ENCODE measurements around the gene POLR1A. TPM values are rescaled to one million over a fixed set of nuclear protein-coding genes. Genes with fewer than 3 reads are reported as not detected.

Gene POLR1A
- total and polyA plus RNA-seq, 2 experiments from 2014 or later, result 6.3 to 19.0 TPM

DNA sequence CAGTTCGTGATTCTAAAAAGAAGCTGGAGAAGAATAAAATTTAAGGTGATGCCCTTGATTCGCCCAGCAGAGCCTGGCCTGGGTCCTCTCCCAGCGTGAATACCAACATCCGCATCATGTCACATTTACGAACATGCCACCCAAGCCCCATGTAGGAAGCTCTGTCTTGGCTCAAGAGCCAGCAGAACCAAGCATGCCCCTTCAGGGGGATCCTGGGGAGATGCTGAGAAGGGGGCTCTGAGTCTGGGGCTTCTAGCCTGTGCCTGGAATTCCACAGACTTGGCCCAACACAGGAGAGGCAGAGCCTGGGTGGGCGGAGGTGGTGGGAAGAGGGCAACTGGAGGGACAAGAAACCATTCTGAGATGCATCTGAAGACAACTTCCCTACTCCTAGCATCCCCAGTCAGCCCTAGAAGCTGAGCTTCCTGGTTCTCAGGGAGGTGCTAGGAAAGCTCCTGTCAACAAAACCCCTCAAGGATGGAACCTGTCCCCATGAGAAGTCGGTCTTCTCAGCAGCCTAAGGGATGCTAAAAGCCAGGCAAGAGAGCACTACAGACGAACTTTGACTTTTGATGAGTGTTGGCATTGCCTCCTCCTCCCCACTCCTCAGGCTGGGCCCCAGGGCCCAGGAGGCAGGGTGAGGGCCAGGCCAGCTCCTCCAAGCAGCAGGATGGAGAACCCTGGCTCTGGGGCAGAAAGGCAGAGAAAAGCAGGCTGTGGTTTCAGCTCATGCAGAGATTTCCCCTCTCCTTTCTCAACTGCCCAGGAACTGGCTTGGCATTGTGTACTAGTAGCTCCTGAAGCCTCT is 57.9 kb downstream of the POLR1A start:
- DNase-seq (ENCODE audit: low spot score), result no peak
- Histone ChIP-seq H3K4me3 (no peak overlapping the region), H4K20me1 (ENCODE audit: insufficient read depth, poor library complexity, severe bottlenecking) (no peaks in the 10 kb centered on the region), H3K9me2 (replicated peaks; ENCODE audit: insufficient read depth) (no peaks in the 10 kb centered on the region), H3K27me3 (no peaks in the 10 kb centered on the region), H3K4me1 (ENCODE audit: insufficient read depth) (no peaks in the 10 kb centered on the region), H2AFZ (no peak overlapping the region), H3K4me2 (no peak overlapping the region), H3K36me3 (replicated peaks; ENCODE audit: insufficient read depth, low read depth) (no peaks in the 10 kb centered on the region), H3K9me3 (ENCODE audit: low read depth) (no peaks in the 10 kb centered on the region), H3K79me2 (no peaks in the 10 kb centered on the region), H3K27ac (no peak overlapping the region)
- no peak for TF ChIP-seq EZH2phosphoT487 (IDR thresholded peaks at IDR 0.05; ENCODE audit: low read depth, severe bottlenecking, unreplicated experiment)
- no peak for TF ChIP-seq EZH2 (IDR thresholded peaks at IDR 0.05; ENCODE audit: borderline replicate concordance)
- TF ChIP-seq, protein P1, sequence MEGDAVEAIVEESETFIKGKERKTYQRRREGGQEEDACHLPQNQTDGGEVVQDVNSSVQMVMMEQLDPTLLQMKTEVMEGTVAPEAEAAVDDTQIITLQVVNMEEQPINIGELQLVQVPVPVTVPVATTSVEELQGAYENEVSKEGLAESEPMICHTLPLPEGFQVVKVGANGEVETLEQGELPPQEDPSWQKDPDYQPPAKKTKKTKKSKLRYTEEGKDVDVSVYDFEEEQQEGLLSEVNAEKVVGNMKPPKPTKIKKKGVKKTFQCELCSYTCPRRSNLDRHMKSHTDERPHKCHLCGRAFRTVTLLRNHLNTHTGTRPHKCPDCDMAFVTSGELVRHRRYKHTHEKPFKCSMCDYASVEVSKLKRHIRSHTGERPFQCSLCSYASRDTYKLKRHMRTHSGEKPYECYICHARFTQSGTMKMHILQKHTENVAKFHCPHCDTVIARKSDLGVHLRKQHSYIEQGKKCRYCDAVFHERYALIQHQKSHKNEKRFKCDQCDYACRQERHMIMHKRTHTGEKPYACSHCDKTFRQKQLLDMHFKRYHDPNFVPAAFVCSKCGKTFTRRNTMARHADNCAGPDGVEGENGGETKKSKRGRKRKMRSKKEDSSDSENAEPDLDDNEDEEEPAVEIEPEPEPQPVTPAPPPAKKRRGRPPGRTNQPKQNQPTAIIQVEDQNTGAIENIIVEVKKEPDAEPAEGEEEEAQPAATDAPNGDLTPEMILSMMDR (IDR thresholded peaks at IDR 0.05; ENCODE audit: poor library complexity), result no peak
- 95% methylated on average over 8 of the region's 8 CpGs for WGBS (ENCODE audit: low lambda C conversion rate, missing lambda C conversion rate)

DNA sequence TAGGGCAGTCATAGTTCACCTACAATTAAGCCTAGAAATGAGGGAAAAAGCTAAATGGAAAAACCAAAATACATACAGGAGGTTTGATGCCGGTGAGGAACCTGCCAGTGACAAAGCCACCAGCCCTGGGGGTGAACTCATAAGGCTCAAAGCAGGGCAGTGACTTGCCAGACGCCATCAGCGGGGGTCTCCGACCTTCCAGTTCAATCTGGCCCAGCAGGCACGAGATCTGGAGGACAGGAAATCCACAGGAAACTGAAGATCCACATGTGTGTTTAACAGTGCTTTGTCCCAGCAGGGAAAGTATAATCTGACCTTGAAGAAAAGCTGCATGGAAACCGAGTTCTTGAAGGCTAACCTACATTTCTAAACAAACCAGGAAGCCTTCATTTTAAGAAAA is 60.1 kb downstream of the POLR1A start:
- H3K9me3 ChIP-seq (ENCODE audit: low read depth), result no peaks in the 10 kb centered on the region
- H3K9me2 ChIP-seq (replicated peaks; ENCODE audit: insufficient read depth), result no peaks in the 10 kb centered on the region
- no peaks in the 10 kb centered on the region for H4K20me1 ChIP-seq (ENCODE audit: insufficient read depth, poor library complexity, severe bottlenecking)
- H3K27me3 ChIP-seq, result no peaks in the 10 kb centered on the region
- H2AFZ ChIP-seq, result no peak overlapping the region
- 79% methylated on average over 6 of the region's 6 CpGs for WGBS (ENCODE audit: low lambda C conversion rate, missing lambda C conversion rate)
- H3K36me3 ChIP-seq (replicated peaks; ENCODE audit: insufficient read depth, low read depth), result no peaks in the 10 kb centered on the region
- no peak for TF ChIP-seq EZH2 (IDR thresholded peaks at IDR 0.05; ENCODE audit: borderline replicate concordance)
- TF ChIP-seq EZH2phosphoT487 (IDR thresholded peaks at IDR 0.05; ENCODE audit: low read depth, severe bottlenecking, unreplicated experiment), result no peak
- TF ChIP-seq, protein P1 (IDR thresholded peaks at IDR 0.05; ENCODE audit: poor library complexity), result no peak
- no peak overlapping the region for H3K27ac ChIP-seq
- no peaks in the 10 kb centered on the region for H3K79me2 ChIP-seq
- no peaks in the 10 kb centered on the region for H3K4me1 ChIP-seq (ENCODE audit: insufficient read depth)
- H3K4me2 ChIP-seq, result no peak overlapping the region
- no peak for DNase-seq (ENCODE audit: low spot score)
- H3K4me3 ChIP-seq, result no peak overlapping the region

DNA sequence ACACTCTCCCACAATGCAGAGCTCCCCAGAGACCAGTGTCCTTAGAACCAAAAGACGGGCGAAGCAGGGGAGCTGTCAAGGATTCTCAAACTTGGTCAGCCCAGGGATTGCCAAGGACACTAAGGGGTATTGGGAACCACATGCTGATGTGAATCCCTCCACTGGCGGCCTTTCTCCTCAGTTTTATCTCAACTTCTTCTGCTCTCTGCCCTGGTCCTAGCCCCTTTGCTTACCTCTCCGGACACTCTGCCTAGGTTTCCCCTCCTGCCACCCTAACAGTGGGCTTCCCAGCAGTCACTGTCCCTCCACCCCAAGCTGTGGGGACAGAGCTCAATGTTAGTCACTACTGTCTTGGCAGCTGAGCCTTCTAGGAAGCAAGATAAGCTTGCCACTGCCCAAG is 61.1 kb downstream of the POLR1A start:
- no peaks in the 10 kb centered on the region for H3K36me3 ChIP-seq (replicated peaks; ENCODE audit: insufficient read depth, low read depth)
- TF ChIP-seq, protein P1 (IDR thresholded peaks at IDR 0.05; ENCODE audit: poor library complexity), result no peak
- H3K79me2 ChIP-seq, result no peaks in the 10 kb centered on the region
- no peaks in the 10 kb centered on the region for H3K9me3 ChIP-seq (ENCODE audit: low read depth)
- no peak overlapping the region for H3K4me3 ChIP-seq
- no peak overlapping the region for H3K27ac ChIP-seq
- H3K4me2 ChIP-seq, result no peak overlapping the region
- H3K27me3 ChIP-seq, result no peaks in the 10 kb centered on the region
- no peak overlapping the region for H2AFZ ChIP-seq
- WGBS (ENCODE audit: low lambda C conversion rate, missing lambda C conversion rate), result 97% methylated on average over 4 of the region's 4 CpGs
- no peaks in the 10 kb centered on the region for H4K20me1 ChIP-seq (ENCODE audit: insufficient read depth, poor library complexity, severe bottlenecking)
- DNase-seq (ENCODE audit: low spot score), result no peak
- H3K9me2 ChIP-seq (replicated peaks; ENCODE audit: insufficient read depth), result no peaks in the 10 kb centered on the region
- no peaks in the 10 kb centered on the region for H3K4me1 ChIP-seq (ENCODE audit: insufficient read depth)
